ENCODE results near the gene TRAK1. TPM values are rescaled to one million over a fixed set of nuclear protein-coding genes. Genes with fewer than 3 reads are reported as not detected.

TRAK1 gene
- total and polyA plus RNA-seq, 10 of the 15 experiments (the other 5 are each of a cell fraction or from before 2014, with no cell fraction given) = 6.6 to 46.2 (median 23.7) TPM

DNA sequence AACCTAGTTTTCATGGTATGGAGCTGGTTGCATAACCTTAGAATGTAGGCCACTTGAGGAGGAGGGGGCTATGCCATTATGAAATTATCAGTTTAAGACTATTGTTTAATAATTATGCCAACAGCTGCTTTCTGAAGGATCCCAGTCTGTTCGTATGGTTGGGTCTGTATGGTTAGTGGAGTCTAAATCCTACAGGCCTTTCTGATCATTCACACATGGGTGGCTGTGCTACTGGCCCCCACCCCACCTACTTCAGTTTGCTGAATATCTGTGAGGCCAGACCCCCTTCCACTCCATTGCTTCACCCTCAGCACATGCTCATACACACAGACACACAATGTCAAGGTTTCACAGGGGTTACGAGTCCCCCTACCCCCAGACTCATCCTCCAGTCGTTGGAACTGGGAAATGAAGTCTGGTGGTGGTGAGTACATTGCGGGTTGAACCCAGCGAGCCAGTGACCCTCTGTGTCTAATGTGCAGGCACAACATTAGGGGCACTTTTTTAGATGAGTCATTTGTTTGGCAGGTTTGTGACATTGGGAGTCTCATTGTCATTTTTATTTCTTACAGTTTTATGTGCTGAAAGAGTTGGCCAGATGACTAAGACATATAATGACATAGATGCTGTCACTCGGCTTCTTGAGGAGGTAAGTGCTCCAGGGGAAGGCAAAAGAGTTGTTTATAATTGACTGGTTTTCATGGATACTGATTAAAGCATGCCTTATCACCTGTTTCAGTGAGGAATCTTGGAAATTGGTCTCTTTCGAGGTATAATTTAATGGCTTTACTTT lies 85.3 kb downstream of the TRAK1 start:
- H3K27ac ChIP-seq (ENCODE audit: control insufficient read depth, insufficient read depth) = peak overlapping the region; percentile 68
- no peak overlapping the region for H2AFZ ChIP-seq (ENCODE audit: control insufficient read depth, low read depth, low read length)
- RAD21 ChIA-PET (ENCODE audit: unreplicated experiment) = interaction anchor here (2.0 kb wide), 1 partner anchor 15 kb away, joined by 14 read pairs; no protein-coding TSS in a partner anchor
- BruUV-seq (replicated peaks) = no TSS peak
- no peak for TF ChIP-seq IKZF1 (conservative IDR thresholded peaks at IDR 0.05)
- H3K9ac ChIP-seq (ENCODE audit: control insufficient read depth, insufficient read depth, low read length) = no peak overlapping the region
- 89% methylated on average over 7 of the region's 7 CpGs for WGBS (ENCODE audit: insufficient coverage, insufficient replicate concordance, low lambda C conversion rate, missing lambda C conversion rate)
- POLR2A ChIA-PET = interaction anchor here (1.2 kb wide), 1 partner anchor 18 kb away, joined by 3 read pairs; no protein-coding TSS in a partner anchor
- H3K9me3 ChIP-seq (replicated peaks; ENCODE audit: control insufficient read depth, insufficient read depth, low read length) = no peaks in the 10 kb centered on the region
- H3K4me2 ChIP-seq (ENCODE audit: control insufficient read depth, insufficient read depth) = 0 out of 2 replicates have a peak overlapping the region, but pooled peaks have one; percentile 12
- ATAC-seq (no peak), FAIRE-seq (no peak), DNase-seq (ENCODE audit: low read depth, low spot score) (no peak)
- peaks cover 44% of the 10 kb centered on the region for H3K4me1 ChIP-seq (ENCODE audit: control insufficient read depth, insufficient read depth, low read length)
- SMC1A ChIA-PET (ENCODE audit: uncharacterized antibody, unreplicated experiment) = interaction anchor here (0.5 to 3.8 kb wide), 2 partner anchors 15 to 104 kb away, joined by 3 to 21 read pairs; no protein-coding TSS in a partner anchor
- in situ Hi-C loops (cut with MboI) (no loop called here), intact Hi-C loops (cut with micrococcal nuclease; ENCODE audit: unreplicated experiment) (no loop called here)
- peaks cover 39% of the 10 kb centered on the region for H3K79me2 ChIP-seq (ENCODE audit: control insufficient read depth, insufficient read depth, low read length)
- no peak overlapping the region for H3K4me3 ChIP-seq
- peaks cover 5 to 9% of the 10 kb centered on the region in 2 experiments for H3K36me3 ChIP-seq (ENCODE audit: control insufficient read depth in 2 of 2, insufficient read depth in 2 of 2, low read length in 1 of 2)
- CTCF ChIA-PET = interaction anchor here (0.6 to 12.4 kb wide), 3 partner anchors 17 to 107 kb away, joined by 3 to 130 read pairs (median 6); no protein-coding TSS in a partner anchor
- H4K20me1 ChIP-seq (ENCODE audit: control insufficient read depth, insufficient read depth) = no peaks in the 10 kb centered on the region
- no peaks in the 10 kb centered on the region for H3K27me3 ChIP-seq (replicated peaks in 1 of 2; ENCODE audit: control insufficient read depth in 2 of 2, insufficient read depth in 2 of 2, low read length in 1 of 2)

DNA sequence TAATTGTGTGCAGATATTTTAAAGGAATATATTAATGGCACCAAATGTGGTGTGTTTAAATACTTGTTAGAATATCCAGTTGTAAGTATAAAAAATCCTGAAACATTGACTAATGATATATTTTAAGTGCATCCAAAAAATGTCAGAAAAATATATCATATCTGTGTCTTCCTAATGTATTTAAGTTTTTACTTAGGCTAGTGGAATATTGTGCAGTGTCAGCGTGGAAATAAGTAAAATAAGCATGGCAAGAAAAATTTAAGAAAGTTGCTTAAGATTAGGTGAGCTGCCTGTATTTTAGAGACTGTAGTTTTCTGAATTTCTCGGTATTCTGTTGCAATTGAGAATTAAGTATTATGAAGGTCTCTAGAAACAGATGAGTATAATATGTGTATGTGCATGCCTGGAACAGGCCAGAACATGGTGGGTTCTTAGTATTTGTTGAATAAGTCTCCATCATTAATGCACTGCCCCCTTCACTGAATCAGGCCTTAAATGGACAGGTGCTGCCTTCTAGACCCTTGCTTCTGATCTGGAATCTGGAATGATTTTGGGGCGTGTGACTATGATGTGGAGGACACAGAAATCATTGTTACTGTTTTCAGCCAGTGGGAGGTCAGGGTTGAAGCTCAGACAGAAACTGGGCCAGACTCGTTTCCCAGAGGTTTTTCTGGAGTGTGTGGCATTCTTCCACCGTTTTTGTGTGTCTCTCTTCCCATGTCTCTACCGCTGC lies 86.1 kb downstream of the TRAK1 start:
- H3K27me3 ChIP-seq (replicated peaks in 1 of 2; ENCODE audit: control insufficient read depth in 2 of 2, insufficient read depth in 2 of 2, low read length in 1 of 2) = no peaks in the 10 kb centered on the region
- H3K27ac ChIP-seq (ENCODE audit: control insufficient read depth, insufficient read depth) = no peak overlapping the region
- peaks cover 5 to 9% of the 10 kb centered on the region in 2 experiments for H3K36me3 ChIP-seq (ENCODE audit: control insufficient read depth in 2 of 2, insufficient read depth in 2 of 2, low read length in 1 of 2)
- in situ Hi-C loops (cut with MboI) (no loop called here), intact Hi-C loops (cut with micrococcal nuclease; ENCODE audit: unreplicated experiment) (no loop called here)
- FAIRE-seq (no peak), DNase-seq (ENCODE audit: low read depth, low spot score) (no peak), ATAC-seq (no peak)
- H3K4me2 ChIP-seq (ENCODE audit: control insufficient read depth, insufficient read depth) = no peak overlapping the region
- peaks cover 40% of the 10 kb centered on the region for H3K4me1 ChIP-seq (ENCODE audit: control insufficient read depth, insufficient read depth, low read length)
- no peak overlapping the region for H2AFZ ChIP-seq (ENCODE audit: control insufficient read depth, low read depth, low read length)
- peaks cover 31% of the 10 kb centered on the region for H3K79me2 ChIP-seq (ENCODE audit: control insufficient read depth, insufficient read depth, low read length)
- no TSS peak for BruUV-seq (replicated peaks)
- RAD21 ChIA-PET (ENCODE audit: unreplicated experiment) = no interaction called here
- no peaks in the 10 kb centered on the region for H4K20me1 ChIP-seq (ENCODE audit: control insufficient read depth, insufficient read depth)
- H3K4me3 ChIP-seq = no peak overlapping the region
- no peak overlapping the region for H3K9ac ChIP-seq (ENCODE audit: control insufficient read depth, insufficient read depth, low read length)
- SMC1A ChIA-PET (ENCODE audit: uncharacterized antibody, unreplicated experiment) = interaction anchor here (0.5 to 3.8 kb wide), 2 partner anchors 14 to 105 kb away, joined by 3 to 21 read pairs; no protein-coding TSS in a partner anchor
- CTCF ChIA-PET = interaction anchor here (0.6 to 12.4 kb wide), 2 partner anchors 16 to 108 kb away, joined by 3 to 130 read pairs; no protein-coding TSS in a partner anchor
- 98% methylated on average over 6 of the region's 6 CpGs for WGBS (ENCODE audit: insufficient coverage, insufficient replicate concordance, low lambda C conversion rate, missing lambda C conversion rate)
- no peaks in the 10 kb centered on the region for H3K9me3 ChIP-seq (replicated peaks; ENCODE audit: control insufficient read depth, insufficient read depth, low read length)
- POLR2A ChIA-PET = interaction anchor here (1.2 kb wide), 1 partner anchor 19 kb away, joined by 3 read pairs; no protein-coding TSS in a partner anchor
- TF ChIP-seq, protein P1, sequence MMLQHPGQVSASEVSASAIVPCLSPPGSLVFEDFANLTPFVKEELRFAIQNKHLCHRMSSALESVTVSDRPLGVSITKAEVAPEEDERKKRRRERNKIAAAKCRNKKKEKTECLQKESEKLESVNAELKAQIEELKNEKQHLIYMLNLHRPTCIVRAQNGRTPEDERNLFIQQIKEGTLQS (IDR thresholded peaks at IDR 0.05; ENCODE audit: borderline replicate concordance, extremely low read depth, low read depth, low read length) = no peak
- TF ChIP-seq, protein P2, sequence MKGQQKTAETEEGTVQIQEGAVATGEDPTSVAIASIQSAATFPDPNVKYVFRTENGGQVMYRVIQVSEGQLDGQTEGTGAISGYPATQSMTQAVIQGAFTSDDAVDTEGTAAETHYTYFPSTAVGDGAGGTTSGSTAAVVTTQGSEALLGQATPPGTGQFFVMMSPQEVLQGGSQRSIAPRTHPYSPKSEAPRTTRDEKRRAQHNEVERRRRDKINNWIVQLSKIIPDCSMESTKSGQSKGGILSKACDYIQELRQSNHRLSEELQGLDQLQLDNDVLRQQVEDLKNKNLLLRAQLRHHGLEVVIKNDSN (IDR thresholded peaks at IDR 0.05; ENCODE audit: borderline replicate concordance, extremely low read length, insufficient read depth, low read depth, low read length) = no peak
- TF ChIP-seq KDM1A (IDR thresholded peaks at IDR 0.05; ENCODE audit: borderline replicate concordance) (no peak), CBX5 (IDR thresholded peaks at IDR 0.05; ENCODE audit: low read depth) (no peak), NFYB (IDR thresholded peaks at IDR 0.05; ENCODE audit: insufficient read depth, low read depth, low read length) (no peak)
- TF ChIP-seq, protein P3, sequence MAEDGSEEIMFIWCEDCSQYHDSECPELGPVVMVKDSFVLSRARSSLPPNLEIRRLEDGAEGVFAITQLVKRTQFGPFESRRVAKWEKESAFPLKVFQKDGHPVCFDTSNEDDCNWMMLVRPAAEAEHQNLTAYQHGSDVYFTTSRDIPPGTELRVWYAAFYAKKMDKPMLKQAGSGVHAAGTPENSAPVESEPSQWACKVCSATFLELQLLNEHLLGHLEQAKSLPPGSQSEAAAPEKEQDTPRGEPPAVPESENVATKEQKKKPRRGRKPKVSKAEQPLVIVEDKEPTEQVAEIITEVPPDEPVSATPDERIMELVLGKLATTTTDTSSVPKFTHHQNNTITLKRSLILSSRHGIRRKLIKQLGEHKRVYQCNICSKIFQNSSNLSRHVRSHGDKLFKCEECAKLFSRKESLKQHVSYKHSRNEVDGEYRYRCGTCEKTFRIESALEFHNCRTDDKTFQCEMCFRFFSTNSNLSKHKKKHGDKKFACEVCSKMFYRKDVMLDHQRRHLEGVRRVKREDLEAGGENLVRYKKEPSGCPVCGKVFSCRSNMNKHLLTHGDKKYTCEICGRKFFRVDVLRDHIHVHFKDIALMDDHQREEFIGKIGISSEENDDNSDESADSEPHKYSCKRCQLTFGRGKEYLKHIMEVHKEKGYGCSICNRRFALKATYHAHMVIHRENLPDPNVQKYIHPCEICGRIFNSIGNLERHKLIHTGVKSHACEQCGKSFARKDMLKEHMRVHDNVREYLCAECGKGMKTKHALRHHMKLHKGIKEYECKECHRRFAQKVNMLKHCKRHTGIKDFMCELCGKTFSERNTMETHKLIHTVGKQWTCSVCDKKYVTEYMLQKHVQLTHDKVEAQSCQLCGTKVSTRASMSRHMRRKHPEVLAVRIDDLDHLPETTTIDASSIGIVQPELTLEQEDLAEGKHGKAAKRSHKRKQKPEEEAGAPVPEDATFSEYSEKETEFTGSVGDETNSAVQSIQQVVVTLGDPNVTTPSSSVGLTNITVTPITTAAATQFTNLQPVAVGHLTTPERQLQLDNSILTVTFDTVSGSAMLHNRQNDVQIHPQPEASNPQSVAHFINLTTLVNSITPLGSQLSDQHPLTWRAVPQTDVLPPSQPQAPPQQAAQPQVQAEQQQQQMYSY (CRISPR knock-in tag; IDR thresholded peaks at IDR 0.05) = no peak

Measured in GM12878 (cell line).